ENCODE measurements around the gene COP1. TPM values are rescaled to one million over a fixed set of nuclear protein-coding genes. Genes with fewer than 3 reads are reported as not detected.

The COP1 gene
- total RNA-seq, 1 experiment from 2014 or later, result 35.8 TPM

GRCh38 chr1:176159993-176160392 lies 47.1 kb downstream of the COP1 start:
- CTCF ChIA-PET, result no interaction called here

DNA sequence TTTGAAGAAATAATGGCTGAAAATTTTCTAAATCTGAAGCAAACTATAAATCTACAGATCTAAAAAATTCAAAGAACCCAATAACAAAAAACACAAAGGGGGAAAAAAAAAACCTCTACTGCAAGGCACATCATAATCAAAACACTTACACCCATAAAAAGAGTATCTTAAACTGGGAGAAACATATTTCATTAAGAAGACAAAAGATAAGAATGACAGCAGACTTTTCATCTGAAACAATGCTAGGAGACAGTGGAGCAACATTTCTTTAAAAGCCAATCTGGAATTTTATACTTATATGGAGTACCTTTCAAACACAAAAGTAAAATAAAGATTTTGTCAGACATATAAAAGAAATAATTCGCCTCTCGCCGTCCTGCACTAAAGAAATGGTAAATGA lies 49.1 kb downstream of the COP1 start:
- H3K4me3 ChIP-seq (ENCODE audit: low read depth, low read length, poor library complexity, severe bottlenecking), result no peak overlapping the region
- POLR2A ChIA-PET (ENCODE audit: low non-redundant PET), result no interaction called here
- intact Hi-C loops (cut with micrococcal nuclease; ENCODE audit: unreplicated experiment), result no loop called here
- H3K36me3 ChIP-seq (ENCODE audit: insufficient read depth, low read length, poor library complexity, severe bottlenecking), result peaks cover 17% of the 10 kb centered on the region
- no peaks in the 10 kb centered on the region for H3K27me3 ChIP-seq (replicated peaks; ENCODE audit: insufficient read depth, low read depth, low read length, poor library complexity)
- TF ChIP-seq CTCF (conservative IDR thresholded peaks at IDR 0.05; ENCODE audit: low read depth, low read length) (no peak), EZH2 (IDR thresholded peaks at IDR 0.05; ENCODE audit: borderline replicate concordance, low read depth, low read length, poor library complexity, severe bottlenecking) (no peak)
- CTCF ChIA-PET, result no interaction called here
- H3K9me3 ChIP-seq (ENCODE audit: low read depth, low read length, poor library complexity, severe bottlenecking), result peaks cover 33% of the 10 kb centered on the region
- no peak for DNase-seq (ENCODE audit: low spot score)
- no TSS peak for BruUV-seq (replicated peaks)
- no peaks in the 10 kb centered on the region for H3K4me1 ChIP-seq (ENCODE audit: insufficient read depth, low read length, poor library complexity, severe bottlenecking)
- no peak overlapping the region for H3K27ac ChIP-seq (ENCODE audit: low read depth, low read length, poor library complexity, severe bottlenecking)

More at GRCh38 chr1:176159993-176160392, 47.1 kb downstream of the COP1 start:
- no peak overlapping the region for H3K27ac ChIP-seq (ENCODE audit: low read depth, low read length, poor library complexity, severe bottlenecking)
- no peaks in the 10 kb centered on the region for H3K4me1 ChIP-seq (ENCODE audit: insufficient read depth, low read length, poor library complexity, severe bottlenecking)
- no peak for DNase-seq (ENCODE audit: low spot score)
- BruUV-seq (replicated peaks), result no TSS peak
- POLR2A ChIA-PET (ENCODE audit: low non-redundant PET), result no interaction called here
- intact Hi-C loops (cut with micrococcal nuclease; ENCODE audit: unreplicated experiment), result no loop called here
- H3K4me3 ChIP-seq (ENCODE audit: low read depth, low read length, poor library complexity, severe bottlenecking), result no peak overlapping the region
- H3K36me3 ChIP-seq (ENCODE audit: insufficient read depth, low read length, poor library complexity, severe bottlenecking), result peaks cover 17% of the 10 kb centered on the region
- TF ChIP-seq CTCF (conservative IDR thresholded peaks at IDR 0.05; ENCODE audit: low read depth, low read length) (no peak), EZH2 (IDR thresholded peaks at IDR 0.05; ENCODE audit: borderline replicate concordance, low read depth, low read length, poor library complexity, severe bottlenecking) (no peak)
- peaks cover 33% of the 10 kb centered on the region for H3K9me3 ChIP-seq (ENCODE audit: low read depth, low read length, poor library complexity, severe bottlenecking)
- H3K27me3 ChIP-seq (replicated peaks; ENCODE audit: insufficient read depth, low read depth, low read length, poor library complexity), result no peaks in the 10 kb centered on the region

GRCh38 chr1:176149939-176150807 lies 56.9 kb downstream of the COP1 start:
- H3K4me3 ChIP-seq (ENCODE audit: low read depth, low read length, poor library complexity, severe bottlenecking), result no peak overlapping the region
- TF ChIP-seq EZH2 (IDR thresholded peaks at IDR 0.05; ENCODE audit: borderline replicate concordance, low read depth, low read length, poor library complexity, severe bottlenecking) (no peak), CTCF (conservative IDR thresholded peaks at IDR 0.05; ENCODE audit: low read depth, low read length) (no peak)
- CTCF ChIA-PET, result no interaction called here
- no peak overlapping the region for H3K27ac ChIP-seq (ENCODE audit: low read depth, low read length, poor library complexity, severe bottlenecking)
- no peaks in the 10 kb centered on the region for H3K36me3 ChIP-seq (ENCODE audit: insufficient read depth, low read length, poor library complexity, severe bottlenecking)
- POLR2A ChIA-PET (ENCODE audit: low non-redundant PET), result no interaction called here
- intact Hi-C loops (cut with micrococcal nuclease; ENCODE audit: unreplicated experiment), result loop anchor here (10.0 kb wide), 1 partner anchor 65 kb away; no protein-coding TSS in a partner anchor
- no peak for DNase-seq (ENCODE audit: low spot score)
- H3K9me3 ChIP-seq (ENCODE audit: low read depth, low read length, poor library complexity, severe bottlenecking), result no peaks in the 10 kb centered on the region
- no peaks in the 10 kb centered on the region for H3K4me1 ChIP-seq (ENCODE audit: insufficient read depth, low read length, poor library complexity, severe bottlenecking)
- H3K27me3 ChIP-seq (replicated peaks; ENCODE audit: insufficient read depth, low read depth, low read length, poor library complexity), result no peaks in the 10 kb centered on the region
- no TSS peak for BruUV-seq (replicated peaks)

Measured in A673 (cell line).